Activated naive CD4-positive, alpha-beta T cell treated with anti-CD3 and anti-CD28 coated beads, Interleukin-2, amount 50 U/mL, for 72 hours (primary cell): ENCODE measurements around the gene POM121. TPM values are rescaled to one million over a fixed set of nuclear protein-coding genes. Genes with fewer than 3 reads are reported as not detected.
"Not testable (repeated sequence)": the region's sequence is repeated elsewhere in the genome, so short reads cannot be mapped to it uniquely, and the experiment has no call there.

Experiments used
- ATAC-seq, 2 donors: fragments of 150-1000 bp; cut with Tn5 transposase; 2 replicates each; pipeline ENCODE4 v1.10.0; 2021; ENCODE audit warnings: mild to moderate bottlenecking in 2 of 2, moderate library complexity in 2 of 2
- DNase-seq, 2 donors: peaks; one replicate each; pipeline ENCODE4 v3.0.0; 2021 to 2022; ENCODE audit warnings: low spot score in 2 of 2
- H3K27ac Mint-ChIP-seq, 2 donors: one replicate each; pipeline ENCODE4 v1.8.0; 2022; ENCODE audit warnings: mild to moderate bottlenecking in 2 of 2, mixed read lengths in 2 of 2
- H3K36me3 Mint-ChIP-seq, 2 donors: one replicate each; pipeline ENCODE4 v1.8.0; 2022; ENCODE audit warnings: mixed read lengths in 2 of 2
- H3K9me3 Mint-ChIP-seq, 2 donors: one replicate each; pipeline ENCODE4 v1.8.0; 2022; ENCODE audit warnings: mixed read lengths in 2 of 2
- total RNA-seq, 2 donors: library from RNA; stranded (reverse); gene quantifications; one replicate each; pipeline ENCODE4 v1.2.3, GENCODE V29; 2022

POM121 gene
- 10 to 100 TPM; 48.7 to 85.7 TPM for total RNA-seq

- peak within 1 kb of the TSS; percentile 94 to 99 for H3K27ac Mint-ChIP-seq
- peak; percentile 81 to 88 for DNase-seq
- H3K36me3 Mint-ChIP-seq: peaks cover 19 to 44% of the 10 kb centered on the region in 2 donors
- H3K9me3 Mint-ChIP-seq: no peaks in the 10 kb centered on the region
- ATAC-seq: peak; percentile 95 to 97
Observed at GRCh38 chr7:72924733-72925545, at the start of gene POM121. Gene POM121, plus strand, starts transcription at chr7:72925095. Its CDS starts 27 bp downstream, at chr7:72925122.

- Mint-ChIP-seq H3K27ac (peak overlapping the region; percentile 72 to 94), H3K36me3 (peaks cover 14 to 19% of the 10 kb centered on the region in 2 donors)
- ATAC-seq: peak; percentile 100
- peak; percentile 69 to 84 for DNase-seq
- H3K9me3 Mint-ChIP-seq: not testable (repeated sequence)
Observed at GRCh38 chr7:72879079-72879736, 45.7 kb upstream of the POM121 start.

GRCh38 chr7:72879737-72880215, 45.1 kb upstream of the POM121 start:
- peaks cover 14 to 19% of the 10 kb centered on the region in 2 donors for H3K36me3 Mint-ChIP-seq
- ATAC-seq (peak in 1 of 2 donors; percentile 15), DNase-seq (peak; percentile 39 to 57)
- H3K27ac Mint-ChIP-seq: peak overlapping the region; percentile 94 to 97
- H3K9me3 Mint-ChIP-seq: not testable (repeated sequence)

- DNase-seq, H3K9me3 Mint-ChIP-seq, ATAC-seq: not testable (repeated sequence)
- H3K36me3 Mint-ChIP-seq: peaks cover 14 to 27% of the 10 kb centered on the region in 2 donors
- peak overlapping the region; percentile 24 to 64 for H3K27ac Mint-ChIP-seq
Observed at GRCh38 chr7:72891750-72892149, 33.1 kb upstream of the POM121 start.

GRCh38 chr7:72904740-72905139, 20.2 kb upstream of the POM121 start:
- not testable (repeated sequence) for H3K9me3 Mint-ChIP-seq, DNase-seq, H3K27ac Mint-ChIP-seq, ATAC-seq
- H3K36me3 Mint-ChIP-seq: peaks cover 5 to 44% of the 10 kb centered on the region in 2 donors

GRCh38 chr7:72908422-72908821, 16.5 kb upstream of the POM121 start:
- ATAC-seq, H3K9me3 Mint-ChIP-seq, DNase-seq: not testable (repeated sequence)
- Mint-ChIP-seq H3K36me3 (peaks cover 5 to 31% of the 10 kb centered on the region in 2 donors), H3K27ac (peak overlapping the region in 1 of 2 donors; percentile 68)

GRCh38 chr7:72911395-72911794, 13.5 kb upstream of the POM121 start:
- H3K9me3 Mint-ChIP-seq, ATAC-seq, DNase-seq: not testable (repeated sequence)
- Mint-ChIP-seq H3K27ac (peak overlapping the region in 1 of 2 donors; percentile 53), H3K36me3 (peaks cover 5 to 15% of the 10 kb centered on the region in 2 donors)

GRCh38 chr7:72913750-72914149, 11.1 kb upstream of the POM121 start:
- peak overlapping the region; percentile 2 to 87 for H3K27ac Mint-ChIP-seq
- DNase-seq, H3K9me3 Mint-ChIP-seq: not testable (repeated sequence)
- H3K36me3 Mint-ChIP-seq: peaks cover 0 to 15% of the 10 kb centered on the region in 2 donors
- ATAC-seq: peak; percentile 25 to 33

GRCh38 chr7:72914756-72915525, 10.0 kb upstream of the POM121 start:
- not testable (repeated sequence) for H3K27ac Mint-ChIP-seq, H3K9me3 Mint-ChIP-seq
- H3K36me3 Mint-ChIP-seq: peaks cover 0 to 15% of the 10 kb centered on the region in 2 donors
- ATAC-seq (peak; percentile 83 to 86), DNase-seq (peak in 1 of 2 donors; percentile 64)

- DNase-seq: no peak
- no peak overlapping the region for H3K27ac Mint-ChIP-seq
- no peaks in the 10 kb centered on the region for H3K9me3 Mint-ChIP-seq
- H3K36me3 Mint-ChIP-seq: peaks cover 0 to 14% of the 10 kb centered on the region in 2 donors
- ATAC-seq: no peak
Observed at GRCh38 chr7:72919256-72919775, 5.6 kb upstream of the POM121 start.

- H3K9me3 Mint-ChIP-seq: no peaks in the 10 kb centered on the region
- DNase-seq (no peak), ATAC-seq (peak; percentile 28 to 45)
- H3K27ac Mint-ChIP-seq: peak overlapping the region; percentile 94 to 99
- H3K36me3 Mint-ChIP-seq: peaks cover 19 to 40% of the 10 kb centered on the region in 2 donors
Observed at GRCh38 chr7:72924386-72924732, 536 bp upstream of the POM121 start.

GRCh38 chr7:72925546-72926120, 738 bp downstream of the POM121 start:
- H3K36me3 Mint-ChIP-seq: peaks cover 25 to 49% of the 10 kb centered on the region in 2 donors
- peak overlapping the region; percentile 94 to 99 for H3K27ac Mint-ChIP-seq
- ATAC-seq: peak in 1 of 2 donors; percentile 8
- no peaks in the 10 kb centered on the region for H3K9me3 Mint-ChIP-seq
- no peak for DNase-seq

- H3K9me3 Mint-ChIP-seq, ATAC-seq, DNase-seq, H3K27ac Mint-ChIP-seq: not testable (repeated sequence)
- peaks cover 27 to 53% of the 10 kb centered on the region in 2 donors for H3K36me3 Mint-ChIP-seq
Observed at GRCh38 chr7:72927791-72928190, 2.9 kb downstream of the POM121 start.

- not testable (repeated sequence) for H3K9me3 Mint-ChIP-seq, ATAC-seq, DNase-seq, H3K27ac Mint-ChIP-seq
- H3K36me3 Mint-ChIP-seq: peaks cover 27 to 53% of the 10 kb centered on the region in 2 donors
Observed at GRCh38 chr7:72928216-72928615, 3.3 kb downstream of the POM121 start.

GRCh38 chr7:72942022-72942705, 17.3 kb downstream of the POM121 start:
- not testable (repeated sequence) for DNase-seq, ATAC-seq, H3K9me3 Mint-ChIP-seq, H3K36me3 Mint-ChIP-seq
- H3K27ac Mint-ChIP-seq: peak overlapping the region in 1 of 2 donors; percentile 60
